Activated naive CD4-positive, alpha-beta T cell treated with anti-CD3 and anti-CD28 coated beads for 36 hours (primary cell): ENCODE measurements around the gene PDE6B. TPM values are rescaled to one million over a fixed set of nuclear protein-coding genes. Genes with fewer than 3 reads are reported as not detected.
"Not testable (repeated sequence)": the region's sequence is repeated elsewhere in the genome, so short reads cannot be mapped to it uniquely, and the experiment has no call there.

Experiments
- CTCF ChIA-PET: fragments of 350-600 bp; sonication (Branson Sonifier 250); formaldehyde crosslinking; loops from one replicate; lab custom pipeline; 2021; ENCODE audit warnings: antibody characterized with exemption; lab: Charles Lee
- DNase-seq: peaks from one replicate; pipeline ENCODE4 v3.0.0-alpha.2; 2020
- H3K27ac Mint-ChIP-seq: one replicate; pipeline ENCODE4 v1.8.0; 2021; ENCODE audit warnings: mild to moderate bottlenecking, mixed read lengths
- H3K27me3 Mint-ChIP-seq: one replicate; pipeline ENCODE4 v1.8.0; 2021; ENCODE audit warnings: low read depth, mixed read lengths
- H3K36me3 Mint-ChIP-seq: one replicate; pipeline ENCODE4 v1.8.0; 2021; ENCODE audit warnings: low read depth, mixed read lengths
- H3K4me1 Mint-ChIP-seq: one replicate; pipeline ENCODE4 v1.8.0; 2021; ENCODE audit warnings: low read depth, mixed read lengths
- H3K4me3 Mint-ChIP-seq: one replicate; pipeline ENCODE4 v1.8.0; 2021; ENCODE audit warnings: mild to moderate bottlenecking, moderate library complexity, mixed read lengths
- H3K9me3 Mint-ChIP-seq: one replicate; pipeline ENCODE4 v1.8.0; 2021; ENCODE audit warnings: mixed read lengths
- intact Hi-C: fragments of 100-400 bp; cut with micrococcal nuclease; formaldehyde crosslinking; loops from one replicate; pipeline ENCODE4 v1.15.1; 2023
- total RNA-seq, 2 experiments: library from RNA; stranded (reverse); gene quantifications; one replicate each; pipeline ENCODE4 v1.2.3, GENCODE V29; 2021

Gene PDE6B
- total RNA-seq, 2 experiments from 2014 or later: 17.4 to 18.1 TPM

- H3K9me3 Mint-ChIP-seq: peaks cover 5% of the 10 kb centered on the region
- no peak overlapping the region for H3K4me3 Mint-ChIP-seq
- peaks cover 2% of the 10 kb centered on the region for H3K27me3 Mint-ChIP-seq
- intact Hi-C loops: no loop called here
- CTCF ChIA-PET: no interaction called here
- no peaks in the 10 kb centered on the region for H3K36me3 Mint-ChIP-seq
- no peak for DNase-seq
- no peak overlapping the region for H3K27ac Mint-ChIP-seq
- no peaks in the 10 kb centered on the region for H3K4me1 Mint-ChIP-seq
Measured at GRCh38 chr4:629636-629914, 4.2 kb downstream of the PDE6B start.

GRCh38 chr4:629915-630641, 4.7 kb downstream of the PDE6B start:
- Mint-ChIP-seq H3K4me3 (no peak overlapping the region), H3K9me3 (peaks cover 5% of the 10 kb centered on the region), H3K4me1 (no peaks in the 10 kb centered on the region), H3K27ac (no peak overlapping the region), H3K27me3 (peaks cover 2% of the 10 kb centered on the region), H3K36me3 (no peaks in the 10 kb centered on the region)
- CTCF ChIA-PET: no interaction called here
- no peak for DNase-seq
- intact Hi-C loops: no loop called here

GRCh38 chr4:630656-631055, 5.3 kb downstream of the PDE6B start:
- CTCF ChIA-PET: no interaction called here
- H3K4me1 Mint-ChIP-seq: no peaks in the 10 kb centered on the region

GRCh38 chr4:632196-632790, 6.9 kb downstream of the PDE6B start:
- CTCF ChIA-PET: no interaction called here
- Mint-ChIP-seq H3K27me3 (no peaks in the 10 kb centered on the region), H3K4me1 (no peaks in the 10 kb centered on the region), H3K9me3 (peaks cover 5% of the 10 kb centered on the region), H3K27ac (no peak overlapping the region), H3K36me3 (no peaks in the 10 kb centered on the region), H3K4me3 (no peak overlapping the region)
- intact Hi-C loops: no loop called here
- DNase-seq: no peak

More at GRCh38 chr4:630656-631055, 5.3 kb downstream of the PDE6B start:
- no peak for DNase-seq
- peaks cover 5% of the 10 kb centered on the region for H3K9me3 Mint-ChIP-seq
- H3K4me3 Mint-ChIP-seq: no peak overlapping the region
- H3K27me3 Mint-ChIP-seq: peaks cover 2% of the 10 kb centered on the region
- H3K36me3 Mint-ChIP-seq: no peaks in the 10 kb centered on the region
- intact Hi-C loops: no loop called here
- H3K27ac Mint-ChIP-seq: no peak overlapping the region

GRCh38 chr4:632926-633325, 7.6 kb downstream of the PDE6B start:
- no peaks in the 10 kb centered on the region for H3K27me3 Mint-ChIP-seq
- no peaks in the 10 kb centered on the region for H3K4me1 Mint-ChIP-seq
- DNase-seq: no peak
- no peak overlapping the region for H3K27ac Mint-ChIP-seq
- CTCF ChIA-PET: no interaction called here
- no peak overlapping the region for H3K4me3 Mint-ChIP-seq
- H3K36me3 Mint-ChIP-seq: no peaks in the 10 kb centered on the region
- peaks cover 5% of the 10 kb centered on the region for H3K9me3 Mint-ChIP-seq
- intact Hi-C loops: no loop called here

- intact Hi-C loops: no loop called here
- Mint-ChIP-seq H3K4me1 (no peaks in the 10 kb centered on the region), H3K27ac (no peak overlapping the region), H3K4me3 (no peak overlapping the region), H3K36me3 (no peaks in the 10 kb centered on the region), H3K9me3 (peaks cover 5% of the 10 kb centered on the region), H3K27me3 (no peaks in the 10 kb centered on the region)
- CTCF ChIA-PET: no interaction called here
- DNase-seq: no peak
Measured at GRCh38 chr4:633406-633805, 8.0 kb downstream of the PDE6B start.

GRCh38 chr4:633976-634598, 8.7 kb downstream of the PDE6B start:
- Mint-ChIP-seq H3K27ac (no peak overlapping the region), H3K36me3 (no peaks in the 10 kb centered on the region), H3K4me1 (no peaks in the 10 kb centered on the region), H3K4me3 (no peak overlapping the region), H3K9me3 (peaks cover 5% of the 10 kb centered on the region), H3K27me3 (peaks cover 2% of the 10 kb centered on the region)
- intact Hi-C loops: no loop called here
- CTCF ChIA-PET: no interaction called here
- DNase-seq: no peak

- H3K4me1 Mint-ChIP-seq: no peaks in the 10 kb centered on the region
- H3K9me3 Mint-ChIP-seq: peaks cover 5% of the 10 kb centered on the region
Measured at GRCh38 chr4:634599-634985, 9.2 kb downstream of the PDE6B start.

GRCh38 chr4:635066-635835, 9.9 kb downstream of the PDE6B start:
- H3K27ac Mint-ChIP-seq, CTCF ChIA-PET, DNase-seq, H3K9me3 Mint-ChIP-seq, H3K36me3 Mint-ChIP-seq, H3K27me3 Mint-ChIP-seq, H3K4me3 Mint-ChIP-seq, intact Hi-C loops, H3K4me1 Mint-ChIP-seq: not testable (repeated sequence)

More at GRCh38 chr4:634599-634985, 9.2 kb downstream of the PDE6B start:
- no peak overlapping the region for H3K27ac Mint-ChIP-seq
- intact Hi-C loops: no loop called here
- H3K36me3 Mint-ChIP-seq: no peaks in the 10 kb centered on the region
- peaks cover 5% of the 10 kb centered on the region for H3K27me3 Mint-ChIP-seq
- no peak for DNase-seq
- no peak overlapping the region for H3K4me3 Mint-ChIP-seq
- CTCF ChIA-PET: no interaction called here

- DNase-seq: no peak
- Mint-ChIP-seq H3K4me1 (no peaks in the 10 kb centered on the region), H3K4me3 (no peak overlapping the region), H3K36me3 (no peaks in the 10 kb centered on the region), H3K9me3 (peaks cover 5% of the 10 kb centered on the region), H3K27me3 (peaks cover 5% of the 10 kb centered on the region), H3K27ac (no peak overlapping the region)
- intact Hi-C loops: no loop called here
- CTCF ChIA-PET: no interaction called here
Measured at GRCh38 chr4:635851-636627, 10.7 kb downstream of the PDE6B start.

- peaks cover 5% of the 10 kb centered on the region for H3K9me3 Mint-ChIP-seq
- H3K27ac Mint-ChIP-seq: no peak overlapping the region
- H3K36me3 Mint-ChIP-seq: no peaks in the 10 kb centered on the region
- intact Hi-C loops: no loop called here
- H3K4me3 Mint-ChIP-seq: no peak overlapping the region
- peaks cover 5% of the 10 kb centered on the region for H3K27me3 Mint-ChIP-seq
- no peaks in the 10 kb centered on the region for H3K4me1 Mint-ChIP-seq
- no peak for DNase-seq
- CTCF ChIA-PET: no interaction called here
Measured at GRCh38 chr4:636628-637159, 11.3 kb downstream of the PDE6B start.
